Dermis blood vessel endothelial cell (primary cell): ENCODE results near the gene IGFALS. TPM values are rescaled to one million over a fixed set of nuclear protein-coding genes. Genes with fewer than 3 reads are reported as not detected.

ENCODE experiments used
- DNase-seq: peaks from one replicate; pipeline ENCODE4 v3.0.0; 2010
- total RNA-seq: library from RNA; depleted of rRNA; stranded (reverse); fragments of >200 nt; gene quantifications from 2 replicates; pipeline ENCODE4 v1.2.3, GENCODE V29; 2014

IGFALS gene
- total RNA-seq, result not detected in 2 replicates

GRCh38 chr16:1793578-1794220 is at the start of gene IGFALS:
Gene IGFALS (minus strand): TSS chr16:1793705. CDS start chr16:1793652, 53 bp downstream.
- no peak for DNase-seq

GRCh38 chr16:1839554-1839953 is 46.0 kb upstream of the IGFALS start:
- no peak for DNase-seq

GRCh38 chr16:1834096-1834495 is 40.6 kb upstream of the IGFALS start:
- DNase-seq, result no peak

GRCh38 chr16:1832838-1833454 is 39.4 kb upstream of the IGFALS start:
- no peak for DNase-seq

GRCh38 chr16:1831186-1832075 is 37.9 kb upstream of the IGFALS start:
- no peak for DNase-seq

GRCh38 chr16:1830213-1830612 is 36.7 kb upstream of the IGFALS start:
- peak; percentile 12 for DNase-seq

GRCh38 chr16:1828645-1829410 is 35.3 kb upstream of the IGFALS start:
- no peak for DNase-seq

- DNase-seq, result peak; percentile 98
Measured at GRCh38 chr16:1826691-1827573, 33.4 kb upstream of the IGFALS start, which contains the start of the genes FAHD1 and HAGH. Gene FAHD1 (plus strand): TSS chr16:1827206. CDS start chr16:1827239, 33 bp downstream. Gene HAGH (minus strand): TSS chr16:1826825. CDS start chr16:1826787, 38 bp downstream.

- peak; percentile 78 for DNase-seq
Measured at GRCh38 chr16:1825864-1826690, 32.6 kb upstream of the IGFALS start.

GRCh38 chr16:1825381-1825863 is 31.9 kb upstream of the IGFALS start:
- no peak for DNase-seq

GRCh38 chr16:1823821-1824220 is 30.3 kb upstream of the IGFALS start:
- peak; percentile 83 for DNase-seq

GRCh38 chr16:1822801-1823200 is 29.3 kb upstream of the IGFALS start:
- DNase-seq, result no peak

GRCh38 chr16:1821861-1822611 is 28.5 kb upstream of the IGFALS start:
- DNase-seq, result no peak

- DNase-seq, result no peak
Measured at GRCh38 chr16:1820946-1821290, 27.4 kb upstream of the IGFALS start.

GRCh38 chr16:1820096-1820945 is 26.8 kb upstream of the IGFALS start:
- no peak for DNase-seq

GRCh38 chr16:1819611-1820010 is 26.1 kb upstream of the IGFALS start:
- no peak for DNase-seq

- DNase-seq, result no peak
Measured at GRCh38 chr16:1818873-1819525, 25.5 kb upstream of the IGFALS start.
